Measurements from ENCODE around the gene COIL.

- TF ChIP-seq CTCF (conservative IDR thresholded peaks at IDR 0.05; ENCODE audit: low read length) (no peak), EZH2phosphoT487 (IDR thresholded peaks at IDR 0.05; ENCODE audit: borderline replicate concordance, low read depth, low read length) (no peak)
These were observed 30.0 kb downstream of the COIL start for GRCh38 chr17:56930739-56931337.
